Measurements from ENCODE around the gene CSNK1E.

The CSNK1E gene

DNA sequence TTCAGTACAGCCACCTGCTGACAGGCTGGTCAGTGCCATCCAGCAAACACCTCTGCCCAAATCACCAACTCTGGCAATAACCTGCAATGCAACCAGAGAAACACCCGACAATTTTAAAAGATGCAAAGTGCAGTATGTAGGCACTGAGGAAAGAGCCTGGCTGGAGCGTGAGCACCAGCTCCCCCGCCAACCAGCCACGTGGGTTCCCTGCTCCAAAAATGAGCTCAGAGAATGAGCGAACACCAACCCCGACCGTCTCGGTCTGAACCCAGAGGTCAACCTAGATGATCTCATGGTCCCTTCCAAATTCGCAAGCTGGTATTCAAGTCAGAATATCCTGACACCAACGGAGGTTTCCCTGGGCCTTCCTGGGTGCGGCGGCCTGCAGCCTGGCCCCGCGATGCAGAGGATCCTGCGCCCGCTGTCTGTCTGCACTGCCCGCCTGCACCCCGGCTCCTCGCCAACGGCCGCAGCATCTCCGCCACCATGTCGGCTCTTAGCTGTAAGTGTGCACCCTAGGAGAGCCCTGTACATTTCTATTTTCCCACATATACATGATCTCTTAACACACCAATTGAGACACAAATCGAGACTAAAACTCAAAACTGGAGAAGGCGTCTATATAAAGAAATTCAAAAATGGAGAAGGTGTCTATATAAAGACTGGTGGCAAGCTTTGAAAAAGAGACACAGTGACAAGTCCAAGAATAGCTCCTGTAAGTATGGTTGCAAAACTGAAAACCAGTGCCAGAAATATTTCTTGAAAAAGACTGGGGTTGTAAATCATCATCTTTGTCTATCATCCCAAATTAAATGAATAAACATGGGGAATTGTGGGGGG, 67.2 kb downstream of the CSNK1E start:
- DNase-seq (ENCODE audit: low spot score): no peak

DNA sequence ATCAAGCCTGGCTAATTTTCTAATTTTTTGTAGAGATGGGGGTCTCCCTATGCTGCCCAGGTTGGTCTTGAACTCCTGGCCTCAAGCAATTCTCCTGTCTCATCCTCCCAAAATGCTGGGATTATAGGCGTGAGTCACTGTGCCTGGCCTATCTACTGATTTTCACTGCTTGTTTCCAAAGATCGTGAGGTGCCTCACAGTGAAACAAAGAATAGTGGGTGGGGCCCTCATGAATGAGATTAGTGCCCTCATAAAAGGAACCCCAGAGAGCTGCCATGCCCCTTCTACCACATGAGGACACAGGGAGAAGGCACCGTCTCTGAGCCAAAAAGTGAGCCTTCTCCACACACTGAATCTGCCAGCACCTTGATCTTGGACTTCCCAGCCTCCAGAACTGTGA, 67.9 kb downstream of the CSNK1E start:
- peak; percentile 38 for DNase-seq (ENCODE audit: low spot score)

DNA sequence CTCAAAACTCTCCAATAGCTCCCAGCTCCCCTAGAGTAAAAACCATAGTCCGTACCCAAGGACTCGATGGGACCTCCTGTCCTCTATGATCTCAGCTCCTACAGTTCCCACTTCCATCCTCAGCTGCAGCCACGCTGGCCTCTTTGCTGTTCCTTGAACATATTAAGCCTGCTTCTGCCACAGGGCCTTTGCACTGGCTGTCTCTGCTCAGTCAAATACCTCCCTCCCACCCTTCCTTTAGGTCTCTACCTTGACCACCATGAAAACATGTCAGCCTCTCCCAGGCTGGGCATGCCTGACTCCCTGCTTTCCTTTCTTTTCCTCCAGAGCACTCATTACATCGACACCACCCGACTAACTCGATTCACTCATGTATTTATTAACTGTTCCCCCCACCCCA, 69.0 kb downstream of the CSNK1E start:
- DNase-seq (ENCODE audit: low spot score): no peak

DNA sequence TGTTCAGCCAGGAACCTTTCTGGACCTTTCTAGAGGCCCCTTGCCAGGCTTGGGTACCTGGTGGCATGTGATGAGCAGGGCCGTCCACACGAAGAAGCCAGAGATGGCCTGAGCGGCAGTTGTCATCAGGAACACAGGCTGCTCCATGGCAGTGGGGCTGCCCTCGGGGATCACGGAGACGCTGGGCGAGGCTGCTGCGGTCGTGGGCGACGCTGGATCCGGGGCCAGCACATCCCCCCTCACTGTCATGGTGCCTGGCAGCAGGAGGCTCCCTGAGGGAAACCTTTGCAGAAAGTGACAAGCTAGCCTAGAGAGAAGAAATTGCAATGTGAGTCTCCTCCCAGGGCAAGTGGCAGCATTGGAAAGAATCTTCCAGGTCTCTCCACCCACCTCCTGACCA, 69.5 kb downstream of the CSNK1E start:
- DNase-seq (ENCODE audit: low spot score): no peak

DNA sequence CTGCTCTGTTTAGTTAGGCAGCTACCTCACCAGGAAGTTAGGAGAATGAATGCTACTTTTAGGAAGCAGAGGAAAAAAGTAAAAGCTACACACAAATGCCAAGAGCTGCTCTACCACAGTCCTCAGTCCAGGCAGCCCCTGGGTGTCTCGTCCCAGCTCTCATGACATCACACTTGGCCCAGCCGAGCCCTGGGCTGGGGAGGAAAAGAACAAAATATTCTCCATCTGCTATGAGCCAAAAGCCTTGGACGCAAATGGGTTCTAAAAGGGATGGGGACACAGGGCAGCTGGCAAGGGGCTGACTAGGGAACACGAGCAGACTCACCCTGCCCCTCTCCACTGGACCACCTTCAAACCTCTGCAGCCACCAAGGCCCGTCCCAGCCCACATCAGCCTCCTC, 70.5 kb downstream of the CSNK1E start:
- no peak for DNase-seq (ENCODE audit: low spot score)

DNA sequence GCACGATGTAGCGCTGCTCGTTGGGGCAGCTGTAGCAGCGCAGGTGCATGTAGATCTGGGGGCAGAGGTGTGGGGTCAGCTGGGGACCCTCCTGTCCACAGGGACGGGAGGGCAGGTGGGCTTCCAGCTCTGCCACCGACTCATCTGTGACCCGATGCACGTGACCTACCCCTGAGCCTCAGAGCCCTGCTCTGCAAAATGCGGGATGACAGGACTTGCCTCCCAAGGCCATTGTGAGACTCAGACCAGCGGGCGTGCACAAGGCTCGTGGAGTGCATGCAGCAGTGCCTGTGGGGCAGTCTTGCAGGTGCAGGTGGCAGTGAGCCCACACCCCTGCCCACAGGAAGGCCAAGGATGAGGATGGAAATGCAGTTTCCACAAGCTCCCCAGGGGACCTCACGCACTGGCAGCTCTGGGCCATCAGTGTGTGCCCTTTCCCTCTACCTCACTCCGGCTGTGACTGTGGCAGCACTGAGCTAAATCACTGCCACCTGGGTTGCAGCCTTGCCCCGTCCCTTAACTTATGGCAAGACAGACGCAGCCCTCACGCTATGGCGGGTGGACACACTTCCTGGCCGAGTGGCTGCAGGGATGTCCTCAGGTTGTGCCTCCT, 71.1 kb downstream of the CSNK1E start:
- DNase-seq (ENCODE audit: low spot score): no peak

DNA sequence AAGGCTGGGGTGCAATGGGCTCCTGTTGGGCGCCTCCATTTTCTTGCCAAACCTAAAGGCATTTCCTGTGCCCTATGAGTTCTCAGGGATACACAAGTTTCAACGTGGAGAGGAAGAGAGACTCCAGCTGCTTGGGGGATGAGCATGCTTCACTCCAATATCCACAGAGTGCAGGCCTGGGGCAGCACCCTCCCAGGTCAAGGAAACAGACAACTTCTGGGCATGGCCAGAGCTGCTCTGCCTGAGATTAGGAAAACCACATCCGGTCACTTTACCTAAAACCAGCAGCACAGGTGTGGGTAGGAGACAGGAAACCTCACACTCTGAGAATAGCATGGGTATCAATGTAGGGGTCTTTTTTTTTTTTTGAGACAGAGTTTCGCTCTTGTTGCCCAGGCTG, 73.1 kb downstream of the CSNK1E start:
- no peak for DNase-seq (ENCODE audit: low spot score)

DNA sequence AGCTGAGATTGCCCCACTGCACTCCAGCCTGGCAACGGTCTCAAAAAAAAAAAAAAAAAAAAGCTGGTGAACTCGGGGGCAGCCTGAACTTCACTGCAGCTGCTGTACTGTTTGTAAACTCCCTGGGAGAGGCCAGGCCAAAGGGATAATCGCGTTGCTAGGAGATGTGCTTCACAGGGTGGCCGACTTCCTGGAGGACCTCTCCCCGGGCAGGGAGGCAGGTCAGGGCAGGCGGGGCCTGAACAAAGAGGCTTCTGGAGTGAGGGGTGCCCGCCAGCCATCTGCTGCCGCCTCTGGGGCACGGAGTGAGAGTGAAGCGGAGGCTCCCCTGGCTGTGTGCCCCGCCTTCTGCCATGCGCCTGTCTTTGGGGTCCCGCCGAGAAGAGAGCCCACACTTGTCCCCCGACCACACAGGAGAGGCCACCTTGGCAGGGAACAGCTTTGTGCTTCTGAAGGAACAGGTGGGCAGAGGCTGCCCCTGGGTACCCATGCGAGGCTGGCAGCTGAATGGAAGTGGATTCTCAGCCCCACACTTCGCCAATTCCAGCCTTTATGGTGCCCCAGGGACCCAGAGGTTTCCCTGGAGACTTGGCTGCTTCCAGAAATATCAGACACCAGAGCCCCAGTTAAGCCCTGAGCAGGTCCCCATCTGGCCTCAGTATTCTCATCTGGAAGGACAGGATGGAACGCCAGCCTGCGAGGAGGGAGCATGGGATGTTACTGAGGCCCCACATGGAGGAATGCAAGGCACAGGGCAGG, 74.0 kb downstream of the CSNK1E start:
- no peak for DNase-seq (ENCODE audit: low spot score)

DNA sequence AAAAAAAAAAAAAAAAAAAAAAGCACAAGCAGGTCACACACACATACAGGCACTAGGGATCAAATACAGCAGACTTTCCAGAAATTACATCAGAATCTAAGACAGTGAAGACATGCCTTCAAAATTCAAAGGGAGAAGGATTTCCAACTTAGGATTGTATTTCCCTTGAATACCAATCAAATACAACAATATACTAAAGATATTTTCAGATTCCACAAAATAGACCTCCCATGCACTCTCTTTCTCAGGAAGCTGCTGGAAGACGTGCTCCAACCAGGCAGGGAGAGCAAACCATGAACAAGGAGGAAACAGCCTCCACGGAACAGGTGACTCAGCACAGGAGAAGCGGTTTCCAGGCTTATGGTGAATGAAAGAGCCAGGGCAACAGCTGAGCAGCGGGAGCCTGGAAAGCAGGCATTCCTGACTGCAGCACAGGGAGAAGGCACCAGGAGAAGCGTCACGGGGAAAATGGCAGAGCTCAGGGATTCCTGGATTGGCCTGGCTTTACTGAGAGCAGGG, 76.4 kb downstream of the CSNK1E start:
- DNase-seq (ENCODE audit: low spot score): peak; percentile 17

All from LoVo (cell line).